ENCODE data around the gene MAGOH.
A peak's percentile ranks its signal among the peaks of the same experiment; 100 is the strongest.
"Not testable (repeated sequence)": the region's sequence is repeated elsewhere in the genome, so short reads cannot be mapped to it uniquely, and the experiment has no call there.

Gene MAGOH

DNA sequence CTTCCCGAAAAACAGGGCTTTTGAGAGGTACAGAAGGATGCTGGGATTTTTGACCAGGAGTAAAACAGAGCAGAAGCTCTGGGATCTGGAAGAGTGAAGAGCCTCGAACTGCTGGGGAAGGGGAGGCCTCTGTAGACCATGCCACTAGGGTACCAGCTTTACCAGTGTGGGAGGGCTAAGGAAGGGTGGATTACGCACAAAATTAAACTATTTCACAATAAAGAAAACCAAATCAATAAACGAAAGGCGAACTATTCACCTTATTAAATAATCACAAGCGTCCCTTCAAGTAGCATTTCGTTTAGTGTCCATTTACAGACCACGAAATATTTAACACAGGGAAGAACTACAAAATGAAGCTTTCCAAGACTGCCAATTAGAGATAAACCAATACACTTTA is 18.6 kb downstream of the MAGOH start:
- DNase-seq: no peak

DNA sequence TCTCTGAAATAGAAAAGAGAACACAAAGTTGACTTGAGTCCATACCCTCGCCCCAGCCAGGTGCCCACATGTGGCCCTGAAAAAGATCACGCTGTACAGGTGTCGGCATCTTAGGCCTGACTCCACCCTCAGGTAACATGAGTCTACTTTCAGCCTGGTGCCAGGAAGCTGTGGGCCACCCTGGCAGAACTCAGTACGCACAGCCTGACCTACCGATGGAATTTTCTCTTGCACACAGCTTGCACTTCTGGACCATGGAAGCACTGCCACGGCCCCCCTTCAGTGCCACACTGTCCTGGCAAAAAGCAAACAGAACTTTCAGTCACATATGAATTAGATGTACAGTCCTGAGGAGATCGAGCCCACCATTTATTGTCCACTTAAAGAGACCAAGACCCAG is 20.1 kb downstream of the MAGOH start:
- DNase-seq: no peak

DNA sequence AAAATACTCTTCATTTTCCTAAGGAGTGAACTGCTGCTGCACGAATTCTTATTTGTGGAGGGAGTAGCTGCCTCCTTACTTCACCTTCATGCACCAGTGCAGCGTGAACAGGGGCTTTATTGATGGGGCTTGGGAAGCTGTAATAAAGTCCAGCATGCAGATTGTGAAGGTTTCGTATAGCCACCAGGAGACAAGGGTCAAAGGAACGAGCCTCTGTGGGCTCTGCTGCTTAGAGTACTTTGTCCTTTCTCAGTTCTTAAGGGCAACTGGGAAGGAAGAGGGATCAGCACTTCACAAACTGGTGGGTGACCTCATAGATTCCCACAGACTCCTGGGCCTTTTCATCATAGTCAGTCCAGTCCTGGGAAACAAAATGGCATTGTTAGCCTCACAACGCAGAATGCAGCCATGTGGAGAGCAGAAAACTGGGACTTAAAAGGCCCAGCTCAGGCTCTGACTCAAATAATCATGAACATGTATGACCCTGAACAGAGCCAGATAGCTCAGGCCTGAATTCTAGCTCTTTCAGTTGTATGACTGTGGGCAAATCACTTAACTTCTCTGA is 23.9 kb downstream of the MAGOH start:
- DNase-seq: no peak

DNA sequence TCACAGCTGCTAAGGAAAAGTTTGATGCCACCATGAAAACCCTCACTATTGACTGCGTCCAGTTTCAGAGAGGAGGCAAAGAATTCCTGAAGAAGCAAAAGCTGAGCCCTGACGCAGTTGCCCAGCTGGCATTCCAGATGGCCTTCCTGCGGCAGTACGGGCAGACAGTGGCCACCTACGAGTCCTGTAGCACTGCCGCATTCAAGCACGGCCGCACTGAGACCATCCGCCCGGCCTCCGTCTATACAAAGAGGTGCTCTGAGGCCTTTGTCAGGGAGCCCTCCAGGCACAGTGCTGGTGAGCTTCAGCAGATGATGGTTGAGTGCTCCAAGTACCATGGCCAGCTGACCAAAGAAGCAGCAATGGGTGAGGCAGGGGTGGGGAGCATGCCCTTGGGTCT is 27.4 kb downstream of the MAGOH start:
- DNase-seq: no peak

DNA sequence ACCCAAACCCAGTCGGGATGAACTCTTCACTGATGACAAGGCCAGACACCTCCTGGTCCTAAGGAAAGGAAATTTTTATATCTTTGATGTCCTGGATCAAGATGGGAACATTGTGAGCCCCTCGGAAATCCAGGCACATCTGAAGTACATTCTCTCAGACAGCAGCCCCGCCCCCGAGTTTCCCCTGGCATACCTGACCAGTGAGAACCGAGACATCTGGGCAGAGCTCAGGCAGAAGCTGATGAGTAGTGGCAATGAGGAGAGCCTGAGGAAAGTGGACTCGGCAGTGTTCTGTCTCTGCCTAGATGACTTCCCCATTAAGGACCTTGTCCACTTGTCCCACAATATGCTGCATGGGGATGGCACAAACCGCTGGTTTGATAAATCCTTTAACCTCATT is 28.0 kb downstream of the MAGOH start:
- DNase-seq: no peak

DNA sequence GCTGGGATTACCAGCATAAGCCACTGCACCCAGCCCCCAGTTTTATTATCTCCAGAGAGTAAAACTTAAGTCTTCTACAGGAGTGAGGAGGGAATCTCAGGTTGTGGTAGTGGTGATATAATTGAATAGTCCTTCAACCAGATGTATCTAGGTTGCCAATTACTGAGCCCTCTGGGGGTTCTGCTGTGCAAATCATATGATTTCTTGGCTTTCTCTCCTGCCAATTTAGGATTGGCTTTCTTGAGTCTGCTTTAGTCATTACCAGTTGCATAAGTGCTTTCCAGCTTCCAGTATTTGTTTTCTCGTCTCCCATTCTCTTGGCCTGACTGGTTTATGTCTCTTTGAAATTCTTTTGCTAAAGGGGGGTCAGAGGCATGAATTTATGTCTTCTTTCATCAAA is 30.6 kb downstream of the MAGOH start:
- no peak for DNase-seq

DNA sequence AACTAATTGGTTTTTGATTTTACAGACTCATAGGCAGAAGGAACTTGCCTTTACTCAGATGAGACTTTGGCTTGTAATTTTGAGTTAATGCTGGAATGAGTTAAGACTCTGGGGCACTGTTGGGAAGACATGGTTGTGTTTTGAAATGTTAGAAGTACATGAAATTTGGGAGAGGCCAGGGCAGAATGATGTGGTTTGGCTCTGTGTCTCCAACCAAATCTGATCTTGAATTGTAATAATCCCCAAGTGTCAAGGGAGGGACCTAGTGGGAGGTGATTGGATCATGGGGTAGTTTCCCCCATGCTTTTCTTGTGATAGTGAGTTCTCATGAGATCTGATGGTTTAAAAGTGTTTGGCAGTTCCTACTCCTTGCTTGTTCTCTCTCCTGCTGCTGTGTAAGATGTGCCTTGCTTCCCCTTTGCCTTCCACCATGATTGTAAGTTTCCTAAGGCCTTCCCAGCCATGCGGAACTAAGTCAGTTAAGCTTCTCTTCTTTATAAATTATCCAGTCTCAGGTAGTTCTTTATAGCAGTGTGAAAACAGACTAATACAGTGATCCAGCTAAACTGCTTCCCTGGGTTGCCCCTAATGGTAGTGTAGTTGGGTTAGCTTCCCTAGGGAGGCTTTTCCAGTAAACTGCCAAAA is 31.5 kb downstream of the MAGOH start:
- DNase-seq: no peak

DNA sequence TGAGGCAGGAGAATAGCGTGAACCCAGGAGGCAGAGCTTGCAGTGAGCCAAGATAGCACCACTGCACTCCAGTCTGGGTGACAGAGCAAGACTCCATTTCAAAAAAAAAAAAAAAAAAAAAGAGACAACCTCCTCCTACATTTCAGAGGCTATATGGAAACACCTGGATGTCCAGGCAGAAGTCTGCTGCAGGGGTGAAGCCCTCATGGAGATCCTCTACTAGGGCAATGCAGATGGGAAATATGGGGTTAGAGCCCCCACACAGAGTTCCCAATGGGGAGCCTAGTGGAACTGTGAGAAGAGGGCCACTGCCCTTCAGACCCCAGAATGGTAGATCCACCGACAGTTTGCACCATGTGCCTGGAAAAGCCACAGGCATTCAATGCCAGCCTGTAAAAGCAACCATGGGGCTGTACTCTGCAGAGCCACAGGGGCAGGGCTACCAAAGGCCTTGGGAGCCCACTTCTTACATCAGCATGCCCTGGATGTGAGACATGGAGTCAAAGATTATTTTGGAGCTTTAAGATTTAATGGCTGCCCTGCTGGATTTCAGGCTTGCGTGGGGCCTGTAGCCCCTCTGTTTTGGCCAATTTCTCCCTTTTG is 32.1 kb downstream of the MAGOH start:
- DNase-seq: not testable (repeated sequence)

DNA sequence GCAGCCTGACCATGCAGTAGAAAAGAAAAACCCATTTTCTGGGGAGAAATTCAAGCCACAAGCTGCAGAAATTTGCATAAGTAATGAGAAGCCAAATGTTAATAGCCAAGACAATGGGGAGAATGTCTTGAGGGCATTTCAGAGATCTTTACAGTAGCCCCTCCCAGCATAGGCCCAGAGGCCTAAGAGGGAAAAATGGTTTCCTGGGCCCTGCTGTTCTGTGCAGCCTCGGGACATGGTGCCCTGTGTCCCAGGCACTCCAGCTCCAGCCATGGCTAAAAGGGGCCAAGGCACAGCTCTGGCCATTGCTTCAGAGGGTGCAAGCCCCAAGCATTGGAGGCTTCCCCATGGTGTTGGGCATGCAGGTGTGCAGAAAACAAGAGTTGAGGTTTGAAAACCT is 32.8 kb downstream of the MAGOH start:
- DNase-seq: not testable (repeated sequence)

DNA sequence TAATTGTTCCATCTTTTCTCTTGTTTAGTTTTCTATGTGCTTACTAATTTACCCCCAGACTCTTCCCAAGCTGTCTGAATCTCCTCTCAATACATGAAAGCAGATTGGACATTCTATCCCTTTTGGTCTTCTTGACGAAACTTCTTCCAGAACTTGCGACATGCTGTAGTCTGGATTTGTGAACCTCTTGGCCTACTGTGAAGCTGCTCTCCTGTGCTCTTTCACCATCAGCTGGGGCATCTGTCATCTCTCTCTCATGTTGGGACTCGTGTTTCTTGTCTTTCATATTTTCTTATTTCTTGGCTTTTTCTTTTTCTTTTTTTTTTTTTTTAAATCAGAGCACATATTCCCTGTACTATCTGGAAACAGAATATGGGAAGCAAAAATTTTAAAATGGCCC is 34.9 kb downstream of the MAGOH start:
- DNase-seq: no peak

DNA sequence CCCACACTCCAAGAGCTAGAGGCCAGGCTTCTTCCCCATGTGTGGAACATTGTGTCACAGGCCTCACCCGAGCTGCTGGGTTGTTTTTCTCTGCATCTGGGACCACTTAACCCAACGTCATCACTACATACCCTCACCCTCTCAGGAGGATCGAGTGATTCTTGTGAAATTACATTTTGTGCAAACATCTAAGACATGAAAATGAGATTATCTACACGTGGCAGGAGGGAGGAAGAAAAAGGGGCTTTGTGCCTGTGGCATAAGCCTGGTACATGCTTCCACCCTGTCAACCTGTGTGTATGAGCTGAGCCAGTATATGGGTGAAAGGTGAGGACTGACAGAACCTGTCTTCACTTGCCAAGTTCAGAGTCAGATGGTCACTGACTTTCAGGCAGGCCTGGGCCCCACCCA is 40.1 kb downstream of the MAGOH start:
- DNase-seq: no peak

DNA sequence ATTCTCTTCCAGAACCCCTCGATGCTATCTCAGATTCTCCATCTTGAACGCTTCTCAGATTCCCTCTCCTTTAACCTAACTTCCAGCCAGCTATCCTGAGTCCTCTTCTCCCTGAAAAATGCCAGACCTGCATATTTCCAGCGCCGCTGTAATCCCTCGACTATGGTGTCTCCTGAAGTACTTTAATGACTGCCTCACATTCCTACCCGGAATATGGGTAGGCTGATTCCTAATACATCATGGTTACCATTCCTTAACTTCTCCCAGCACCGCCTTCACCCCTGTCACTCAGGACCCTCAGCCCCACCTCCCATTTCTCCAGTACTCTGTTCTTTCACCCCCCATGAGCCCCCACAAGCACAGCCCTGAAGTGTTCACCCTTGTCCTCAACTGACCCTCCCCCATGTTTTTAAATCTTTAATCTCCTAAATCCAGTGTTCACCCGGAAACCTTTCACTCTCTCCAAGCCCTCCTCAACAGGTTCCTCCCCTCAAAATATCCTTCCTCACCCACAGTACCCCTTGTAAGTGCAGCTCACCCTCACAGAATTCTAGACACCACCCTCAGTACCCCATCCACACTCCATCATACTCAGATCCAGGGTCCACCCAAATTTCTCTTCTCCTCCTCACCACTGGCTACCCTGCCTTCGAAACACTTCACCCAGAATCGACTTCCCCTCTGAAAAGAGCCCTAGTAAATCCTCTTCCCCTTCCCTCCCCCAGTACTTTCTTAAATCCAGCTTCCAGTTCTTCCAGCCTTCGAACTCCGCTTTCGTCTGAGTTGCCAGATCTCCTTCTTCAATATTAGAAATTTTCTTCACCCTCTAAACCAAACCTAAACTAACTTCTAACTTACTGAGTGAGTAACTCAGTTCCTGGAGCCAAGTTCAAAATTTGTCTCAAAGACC is 40.8 kb downstream of the MAGOH start:
- DNase-seq: no peak

DNA sequence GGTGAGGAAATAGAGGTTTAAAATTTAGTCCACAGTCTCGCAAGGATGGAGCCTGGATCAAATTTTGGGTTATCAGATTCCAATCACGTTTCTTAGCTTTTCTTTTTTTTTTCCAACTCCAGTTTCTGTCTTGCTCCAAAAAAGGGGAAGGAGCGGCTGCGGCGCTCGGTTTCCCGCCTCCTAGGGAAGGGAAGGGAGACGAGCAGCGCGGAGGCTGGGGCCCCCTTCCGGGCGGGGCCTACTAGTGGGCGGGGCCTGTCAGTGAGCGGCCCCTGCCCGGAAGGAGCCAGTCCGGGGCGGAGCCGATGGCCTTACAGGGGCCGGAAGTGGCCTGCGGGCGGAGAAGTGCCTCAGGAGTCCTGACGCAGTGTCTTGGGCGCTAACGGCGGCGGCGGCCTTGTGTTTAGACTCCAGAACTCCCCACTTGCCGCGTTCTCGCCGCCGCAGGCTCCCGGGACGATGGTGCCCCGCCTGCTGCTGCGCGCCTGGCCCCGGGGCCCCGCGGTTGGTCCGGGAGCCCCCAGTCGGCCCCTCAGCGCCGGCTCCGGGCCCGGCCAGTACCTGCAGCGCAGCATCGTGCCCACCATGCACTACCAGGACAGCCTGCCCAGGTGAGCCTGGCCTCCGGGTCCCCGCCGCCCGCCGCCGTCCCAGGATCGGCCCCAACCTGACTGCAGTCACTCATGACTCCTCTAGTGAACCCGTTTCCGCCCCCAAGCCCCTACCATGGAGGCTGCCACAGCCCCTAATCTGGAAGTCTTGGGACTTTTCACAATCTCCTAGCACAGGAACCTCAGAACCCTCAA is 41.6 kb downstream of the MAGOH start, which contains the start of gene CPT2:
Gene CPT2 (plus strand): TSS at position 340 of the 806 bp plus-strand sequence. CDS start 120 bp downstream, at position 460.
- DNase-seq: peak; percentile 89

DNA sequence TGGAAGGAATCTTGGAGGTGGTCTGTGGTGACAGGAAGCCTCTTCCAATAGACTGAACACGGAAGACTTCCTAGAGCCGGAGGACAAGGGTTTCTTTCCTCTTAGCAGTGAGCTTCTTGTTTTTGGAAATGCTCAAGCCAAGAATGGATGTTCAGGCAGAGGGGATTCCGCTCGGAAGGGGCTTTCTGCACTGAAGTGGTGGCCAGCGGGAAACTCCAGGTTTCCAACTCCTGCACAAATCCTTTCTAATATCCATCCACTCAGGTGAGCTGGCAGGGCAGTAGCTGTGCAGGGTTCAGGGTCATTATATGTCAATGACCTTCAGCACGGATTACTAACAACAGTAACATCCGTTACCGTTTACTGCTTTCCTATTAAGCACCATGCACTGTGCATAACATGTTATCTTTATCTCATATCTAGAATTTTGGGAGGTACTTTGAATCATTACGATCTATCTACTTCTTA is 42.3 kb downstream of the MAGOH start:
- DNase-seq: no peak

DNA sequence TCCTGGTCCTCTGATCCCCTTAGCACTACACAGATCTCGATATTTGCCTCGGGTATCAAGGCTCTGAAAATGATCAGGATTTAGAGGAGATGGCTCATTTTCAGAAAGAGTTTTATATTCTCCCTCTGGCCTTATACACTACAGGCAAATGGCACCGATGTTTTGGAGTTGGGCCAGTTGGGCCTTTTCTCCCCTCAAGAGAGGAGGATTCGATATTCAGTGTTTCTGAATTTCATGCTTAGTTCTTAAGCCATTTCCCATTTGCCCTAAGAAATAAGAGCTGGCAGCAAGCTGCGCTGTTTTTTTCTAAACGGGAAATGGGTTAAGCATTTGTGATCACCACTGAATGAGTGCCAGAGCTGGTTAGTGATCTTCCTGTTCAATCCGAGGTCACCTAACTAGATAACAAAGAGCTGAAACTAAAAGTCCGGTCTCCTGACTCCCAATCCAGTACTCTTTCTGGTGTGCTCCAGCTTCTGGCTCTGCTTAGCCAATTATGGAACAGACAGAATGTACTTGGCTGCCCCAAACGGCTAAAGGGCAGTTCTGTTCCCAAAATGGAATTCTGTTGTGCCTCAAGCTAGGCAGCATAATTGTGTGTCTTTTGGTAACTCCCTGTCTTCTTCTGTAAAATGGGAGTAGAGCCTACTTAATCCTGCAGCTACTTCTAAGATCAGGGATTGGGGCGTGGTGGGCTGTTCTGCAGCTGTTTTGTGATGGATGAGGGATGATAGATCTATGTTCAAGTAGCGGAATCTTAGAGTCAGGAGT is 42.9 kb downstream of the MAGOH start:
- DNase-seq: no peak

DNA sequence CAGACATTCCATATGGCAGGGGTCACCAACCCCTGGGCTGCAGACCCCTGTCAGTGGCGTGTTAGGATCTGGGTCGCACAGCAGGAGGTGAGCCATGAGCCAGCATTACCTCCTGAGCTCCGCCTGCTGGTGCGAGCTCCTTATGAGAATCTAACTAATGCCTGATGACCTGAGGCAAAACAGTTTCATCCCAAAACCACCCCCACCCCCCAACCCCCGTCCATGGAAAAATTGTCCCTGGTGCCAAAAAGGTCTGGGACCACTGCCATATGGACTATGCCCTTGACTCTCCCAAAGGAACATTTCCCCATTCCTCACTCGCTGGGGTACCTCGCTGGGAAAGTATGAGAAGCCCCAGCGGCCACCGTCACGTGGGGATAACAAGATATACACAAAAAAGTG is 48.1 kb downstream of the MAGOH start:
- DNase-seq: no peak

DNA sequence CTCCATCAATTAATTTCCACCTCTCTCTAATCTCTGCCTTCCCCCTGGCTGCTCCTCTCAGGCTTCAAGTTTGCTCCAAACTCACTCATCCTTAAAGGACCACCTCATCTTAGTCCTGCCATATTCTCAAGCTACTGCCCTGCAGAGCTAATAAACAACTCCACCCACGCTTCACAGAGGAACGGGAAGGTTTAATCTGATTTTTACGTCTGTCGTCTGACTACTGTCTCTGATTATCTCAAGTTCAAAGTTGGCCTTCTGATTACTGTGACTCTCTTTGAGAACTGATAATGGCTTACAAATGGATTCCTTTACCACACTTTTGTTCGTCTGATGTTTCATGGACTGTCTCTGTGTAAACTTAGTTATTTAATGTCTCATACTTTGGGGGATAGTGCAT is 49.3 kb downstream of the MAGOH start:
- DNase-seq: no peak

DNA sequence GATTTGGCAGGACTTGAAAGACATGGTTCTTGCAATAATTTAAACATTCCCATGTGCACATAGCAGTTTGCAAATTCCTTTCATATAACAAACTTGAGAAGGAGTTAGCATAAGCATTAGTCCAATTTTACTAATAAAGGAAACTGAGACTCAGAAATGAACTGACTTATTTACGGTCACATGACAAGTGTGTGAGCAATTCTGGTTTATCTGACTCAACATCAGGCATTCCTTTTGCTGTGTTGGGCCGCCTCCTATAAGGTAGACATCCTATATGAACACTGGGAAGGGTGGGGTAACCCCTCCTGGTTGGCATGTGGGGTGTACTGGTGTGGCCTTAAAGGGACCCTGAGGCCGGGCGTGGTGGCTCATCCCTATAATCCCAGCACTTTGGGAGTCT is 50.2 kb downstream of the MAGOH start:
- no peak for DNase-seq

DNA sequence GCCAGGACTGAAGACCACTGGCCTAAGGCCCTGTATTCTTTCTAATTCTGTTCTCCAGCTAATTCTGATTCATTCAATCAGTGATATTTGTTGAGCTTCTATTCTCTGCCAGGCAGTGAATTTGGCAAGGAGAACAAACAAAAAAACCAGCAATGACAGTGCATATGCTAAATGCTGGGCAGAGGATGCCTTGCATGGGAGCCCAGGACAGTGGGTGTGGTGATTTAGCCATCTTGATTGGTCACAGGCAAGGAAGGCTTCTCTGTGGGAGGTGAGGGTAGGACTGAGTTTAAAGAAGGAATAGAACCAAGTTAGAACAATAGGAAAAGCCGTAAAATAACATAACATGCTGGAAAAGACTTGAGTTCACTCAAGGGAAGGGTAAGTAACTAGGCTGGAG is 50.9 kb downstream of the MAGOH start:
- no peak for DNase-seq

DNA sequence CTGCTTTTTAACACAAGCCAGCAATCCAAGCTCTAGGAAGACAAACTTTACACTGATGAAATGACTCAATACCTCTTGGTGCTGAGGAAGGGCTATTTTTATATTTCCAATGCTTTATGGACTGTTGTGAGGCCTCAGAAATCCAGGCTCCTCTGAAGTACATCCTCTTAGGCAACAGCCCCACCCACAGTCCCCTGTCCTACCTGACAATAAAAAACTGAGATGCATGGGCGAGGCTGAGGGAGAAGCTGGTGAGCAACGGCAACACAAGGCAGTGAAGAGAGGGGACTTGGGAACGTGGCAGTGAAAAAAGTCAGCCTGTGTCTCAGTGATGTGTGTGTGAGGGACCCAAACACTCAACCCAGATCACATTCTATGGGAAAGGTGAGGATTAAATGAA is 51.8 kb downstream of the MAGOH start:
- no peak for DNase-seq

DNA sequence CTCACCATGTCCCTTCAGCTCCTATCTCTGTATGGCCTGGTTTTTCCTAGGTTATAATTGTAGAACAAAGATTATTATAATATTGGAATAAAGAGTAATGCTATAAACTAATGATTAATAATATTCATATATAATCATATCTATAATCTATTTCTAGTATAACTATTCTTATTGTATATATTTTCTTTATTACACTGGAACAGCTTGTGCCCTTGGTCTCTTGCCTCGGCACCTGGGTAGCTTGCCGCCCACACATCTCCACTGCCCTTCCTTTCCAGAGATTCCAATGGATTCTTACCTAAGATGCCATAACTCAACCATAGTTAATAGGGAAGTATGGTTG is 52.4 kb downstream of the MAGOH start:
- DNase-seq: not testable (repeated sequence)
